Testis (tissue), 3 donors: ENCODE results near the gene ZNF524. TPM values are rescaled to one million over a fixed set of nuclear protein-coding genes. Genes with fewer than 3 reads are reported as not detected.

Experiments used
- DNase-seq: peaks from one replicate; pipeline ENCODE4 v3.0.0-alpha.2; 2019
- H3K27ac ChIP-seq, 2 donors: fragments of 200-600 bp; sonication (generic); one replicate each; pipeline ENCODE4 v1.5.1; 2019
- H3K27me3 ChIP-seq: fragments of 200-600 bp; sonication (generic); one replicate; pipeline ENCODE4 v1.5.1; 2019
- H3K36me3 ChIP-seq: fragments of 200-600 bp; sonication (generic); one replicate; pipeline ENCODE4 v1.5.1; 2017; ENCODE audit warnings: low read depth; ENCODE audit errors: missing control alignments
- H3K4me1 ChIP-seq: fragments of 200-600 bp; sonication (generic); one replicate; pipeline ENCODE4 v1.5.1; 2019
- H3K4me3 ChIP-seq, 2 donors: fragments of 200-600 bp; sonication (generic); one replicate each; pipeline ENCODE4 v1.5.1; 2017 to 2019
- H3K9me3 ChIP-seq: fragments of 200-600 bp; sonication (generic); one replicate; pipeline ENCODE4 v1.5.1; 2017
- CTCF ChIP-seq, 3 experiments: fragments of 450-650 bp in 2 of 3; fragments of 200-600 bp in 1 of 3; sonication (generic) in 1 of 3; IDR thresholded peaks; one replicate each; pipeline ENCODE4 v1.5.1; 2016 to 2019; ENCODE audit warnings: antibody characterized with exemption in 3 of 3, mild to moderate bottlenecking in 2 of 3, moderate library complexity in 1 of 3
- POLR2A ChIP-seq: fragments of 450-650 bp; IDR thresholded peaks from one replicate; pipeline ENCODE4 v1.6.1; 2017; ENCODE audit warnings: antibody characterized with exemption, mild to moderate bottlenecking, moderate library complexity
- WGBS, 2 donors: methylation state at CpG; one replicate each; pipeline ENCODE4 v1.1.5; 2018; 5-methylcytosine and 5-hydroxymethylcytosine counted together
- intact Hi-C: fragments of 100-400 bp; cut with DNase I; formaldehyde crosslinking; loops from one replicate; pipeline ENCODE4 v1.15.1; 2023; ENCODE audit warnings: low total_unique reads
- polyA plus RNA-seq: library from polyadenylated mRNA; stranded (reverse); fragments of 350-450 nt; fragmentation: Illumina TruSeq; extraction: RNeasy Lipid Tissue Mini Kit (QIAGEN cat#74804); gene quantifications from one replicate; pipeline ENCODE4 v1.2.3, GENCODE V29; 2014; ENCODE audit warnings: low read depth, low replicate concordance; ENCODE audit not compliant: insufficient read depth
- total RNA-seq, 2 donors: library from RNA; depleted of rRNA; stranded (reverse); fragments of >200 nt; gene quantifications; one replicate each; pipeline ENCODE4 v1.2.3, GENCODE V29; 2016

Gene ZNF524
- total and polyA plus RNA-seq, 3 donors from 2014 or later, result 8.5 to 29.4 (median 25.0) TPM

DNA sequence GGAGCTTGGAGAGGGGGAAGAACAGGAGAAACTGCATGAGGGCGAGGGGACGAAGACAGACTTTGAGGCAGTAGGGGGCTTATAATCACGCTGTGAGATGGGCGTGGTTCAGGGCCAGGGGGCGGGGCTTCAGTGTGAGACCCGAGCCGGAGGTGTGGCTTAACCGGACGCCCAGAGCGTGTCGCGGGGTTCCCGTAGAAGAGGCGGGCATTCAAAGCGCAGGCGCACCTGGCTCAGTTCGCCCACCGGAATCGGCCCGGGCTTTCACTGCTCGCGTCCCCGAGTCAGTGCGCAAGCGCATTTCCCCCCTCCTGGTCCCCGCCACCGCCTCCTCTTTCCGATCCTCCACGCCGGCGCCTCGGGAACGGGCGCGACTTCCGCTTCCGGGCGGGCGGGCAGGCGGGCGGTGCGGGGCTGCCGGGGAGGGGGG is 5.1 kb downstream of the ZNF524 start:
- peak; percentile 97 for DNase-seq
- Histone ChIP-seq H3K4me1 (peaks cover 16% of the 10 kb centered on the region), H3K9me3 (no peaks in the 10 kb centered on the region), H3K36me3 (no peaks in the 10 kb centered on the region), H3K27ac (peak overlapping the region; percentile 53 to 94), H3K27me3 (no peaks in the 10 kb centered on the region), H3K4me3 (peak overlapping the region; percentile 91)
- TF ChIP-seq POLR2A, result no peak
- TF ChIP-seq CTCF (IDR thresholded peaks at IDR 0.05), result peak in 1 of 3 experiments; percentile 14
- 0% methylated on average over 14 to 16 of the region's 43 CpGs for WGBS, 2 donors
- intact Hi-C loops, result loop anchor here (10.0 kb wide), 1 partner anchor 90 kb away; no protein-coding TSS in a partner anchor

- DNase-seq, result peak; percentile 81
- Histone ChIP-seq H3K36me3 (no peaks in the 10 kb centered on the region), H3K4me1 (peaks cover 13% of the 10 kb centered on the region), H3K27ac (peak within 1 kb of the TSS; percentile 53 to 94), H3K9me3 (no peaks in the 10 kb centered on the region), H3K4me3 (peak within 1 kb of the TSS; percentile 91), H3K27me3 (no peaks in the 10 kb centered on the region)
- 1 to 3% methylated on average over 19 to 20 of the region's 44 CpGs for WGBS, 2 donors
- TF ChIP-seq POLR2A, result no peak
- peak; percentile 29 to 66 (median 49) for TF ChIP-seq CTCF (IDR thresholded peaks at IDR 0.05)
- intact Hi-C loops, result loop anchor here (10.0 kb wide), 1 partner anchor 91 kb away; no protein-coding TSS in a partner anchor
Observed at GRCh38 chr19:55605637-55606470, 5.8 kb downstream of the ZNF524 start, which contains the start of gene ZNF865. TSS of gene ZNF865 (plus strand) at chr19:55605647. CDS start at chr19:55613619, 7,972 bp downstream.

DNA sequence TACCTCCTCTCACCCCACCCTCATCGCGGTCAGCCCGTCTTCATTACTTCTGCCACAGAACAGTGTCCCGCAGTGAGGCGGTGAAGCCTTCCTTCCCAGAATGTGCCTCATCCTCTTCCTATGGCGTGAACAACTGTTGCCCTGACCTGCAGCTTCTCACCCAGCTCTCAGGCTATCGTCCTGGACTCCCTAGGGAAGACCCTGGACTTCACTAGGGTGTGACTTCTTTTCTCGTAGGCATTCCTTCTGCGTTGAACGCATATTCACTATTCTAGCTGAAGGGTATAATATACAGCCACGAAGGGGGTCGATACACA is 6.3 kb downstream of the ZNF524 start:
- intact Hi-C loops, result loop anchor here (10.0 kb wide), 1 partner anchor 92 kb away; no protein-coding TSS in a partner anchor
- Histone ChIP-seq H3K4me3 (peak overlapping the region; percentile 91), H3K9me3 (no peaks in the 10 kb centered on the region), H3K27ac (peak overlapping the region; percentile 53 to 94), H3K27me3 (no peaks in the 10 kb centered on the region), H3K4me1 (peaks cover 14% of the 10 kb centered on the region), H3K36me3 (no peaks in the 10 kb centered on the region)
- no peak for TF ChIP-seq CTCF (IDR thresholded peaks at IDR 0.05)
- no peak for TF ChIP-seq POLR2A
- DNase-seq, result no peak
- 15 to 18% methylated on average over 12 of the region's 12 CpGs for WGBS, 2 donors

DNA sequence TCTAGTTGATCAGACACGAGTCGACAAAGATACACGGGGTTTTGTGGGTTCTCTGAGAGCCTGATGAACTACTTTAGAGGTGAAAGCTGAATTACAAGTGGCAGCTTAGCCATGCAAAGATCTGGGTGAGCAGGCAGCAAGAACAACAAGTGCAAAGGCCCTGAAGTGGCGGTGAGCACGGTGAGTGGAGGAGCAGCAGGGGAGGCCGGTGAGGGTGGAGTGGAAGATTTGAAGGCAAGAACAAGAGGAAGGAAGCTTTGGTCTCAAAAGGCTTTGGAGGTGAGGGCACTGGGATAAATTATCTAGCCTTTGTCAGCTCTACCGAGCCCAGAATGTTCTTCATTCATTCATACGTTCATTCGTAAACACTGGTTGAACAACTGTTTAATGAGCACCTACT is 6.7 kb downstream of the ZNF524 start:
- Histone ChIP-seq H3K9me3 (no peaks in the 10 kb centered on the region), H3K4me3 (no peak overlapping the region), H3K27me3 (no peaks in the 10 kb centered on the region), H3K36me3 (no peaks in the 10 kb centered on the region), H3K27ac (peak overlapping the region in 1 of 2 donors; percentile 53), H3K4me1 (peaks cover 18% of the 10 kb centered on the region)
- DNase-seq, result no peak
- intact Hi-C loops, result loop anchor here (10.0 kb wide), 1 partner anchor 92 kb away; no protein-coding TSS in a partner anchor
- TF ChIP-seq CTCF (IDR thresholded peaks at IDR 0.05), result no peak
- TF ChIP-seq POLR2A, result no peak
- 50 to 68% methylated on average over 9 of the region's 9 CpGs for WGBS, 2 donors
